WTC11 (cell line): ENCODE data around the gene STT3B. TPM values are rescaled to one million over a fixed set of nuclear protein-coding genes. Genes with fewer than 3 reads are reported as not detected.

Experiments used
- ATAC-seq: fragments of 200-7000 bp; cut with Tn5 transposase; 2 replicates; pipeline ENCODE4 v1.10.0; 2021; ENCODE audit warnings: mild to moderate bottlenecking, moderate library complexity
- CTCF ChIA-PET: fragments of 300-600 bp; sonication (Branson Sonifier 250); formaldehyde crosslinking; loops from one replicate; lab custom pipeline; 2021; ENCODE audit warnings: antibody characterized with exemption; lab: Charles Lee
- POLR2A ChIA-PET: fragments of 350-600 bp; sonication (Branson Sonifier 250); formaldehyde crosslinking; loops from one replicate; lab custom pipeline; 2021; ENCODE audit warnings: antibody characterized with exemption; lab: Charles Lee
- DNase-seq: peaks from one replicate; pipeline ENCODE4 v3.0.0; 2021; ENCODE audit warnings: low spot score
- H3K27ac Mint-ChIP-seq: 2 replicates; pipeline ENCODE4 v1.8.0; 2021; ENCODE audit warnings: mixed read lengths
- H3K27me3 Mint-ChIP-seq: 2 replicates; pipeline ENCODE4 v1.8.0; 2021; ENCODE audit warnings: low read depth, mild to moderate bottlenecking, moderate library complexity, mixed read lengths
- H3K36me3 Mint-ChIP-seq: 2 replicates; pipeline ENCODE4 v1.8.0; 2021; ENCODE audit warnings: mixed read lengths
- H3K4me1 Mint-ChIP-seq: 2 replicates; pipeline ENCODE4 v1.8.0; 2022; ENCODE audit warnings: mixed read lengths
- H3K4me3 Mint-ChIP-seq: 2 replicates; pipeline ENCODE4 v1.8.0; 2021; ENCODE audit warnings: mild to moderate bottlenecking, moderate library complexity, mixed read lengths
- H3K9me3 Mint-ChIP-seq: 2 replicates; pipeline ENCODE4 v1.8.0; 2021; ENCODE audit warnings: mixed read lengths
- ESRRA ChIP-seq: sonication (generic); formaldehyde crosslinking; IDR thresholded peaks from 2 replicates; pipeline ENCODE4 v1.8.1; 2022; ENCODE audit warnings: mild to moderate bottlenecking, missing genetic modification reagents, borderline replicate concordance
- KAT7 ChIP-seq: sonication (generic); formaldehyde crosslinking; IDR thresholded peaks from 2 replicates; pipeline ENCODE4 v1.8.1; 2023; ENCODE audit warnings: missing genetic modification reagents, mild to moderate bottlenecking, borderline replicate concordance
- NFYB ChIP-seq: sonication (generic); formaldehyde crosslinking; conservative IDR thresholded peaks from 2 replicates; pipeline ENCODE4 v1.8.0; 2022; ENCODE audit warnings: low read depth, missing genetic modification reagents
- PRRX2 ChIP-seq: fragments of 250-450 bp; sonication (Bioruptor Pico); IDR thresholded peaks from 2 replicates; pipeline ENCODE4 v1.8.0; 2021; ENCODE audit warnings: mild to moderate bottlenecking
- RORB ChIP-seq: fragments of 250-450 bp; sonication (Bioruptor Pico); IDR thresholded peaks from 2 replicates; pipeline ENCODE4 v1.9.0; 2021; ENCODE audit warnings: mild to moderate bottlenecking
- SOX15 ChIP-seq: fragments of 250-450 bp; sonication (Bioruptor Pico); IDR thresholded peaks from 2 replicates; pipeline ENCODE4 v1.9.0; 2021; ENCODE audit warnings: mild to moderate bottlenecking
- ZNF121 ChIP-seq: sonication (generic); formaldehyde crosslinking; IDR thresholded peaks from 2 replicates; pipeline ENCODE4 v1.8.0; 2023; ENCODE audit warnings: missing genetic modification reagents
- ZNF138 ChIP-seq: sonication (generic); formaldehyde crosslinking; conservative IDR thresholded peaks from 2 replicates; pipeline ENCODE4 v1.8.1; 2022; ENCODE audit warnings: mild to moderate bottlenecking, moderate library complexity, missing genetic modification reagents
- ZNF423 ChIP-seq: fragments of 250-450 bp; sonication (Bioruptor Pico); IDR thresholded peaks from 2 replicates; pipeline ENCODE4 v2.1.2; 2022; ENCODE audit warnings: mild to moderate bottlenecking, moderate library complexity
- total RNA-seq: library from RNA; stranded (reverse); gene quantifications from 3 replicates; pipeline ENCODE4 v1.2.3, GENCODE V29; 2021
- TF ChIP-seq, protein P1 (sequence below): sonication (generic); formaldehyde crosslinking; IDR thresholded peaks from 2 replicates; pipeline ENCODE4 v1.8.1; 2022; ENCODE audit warnings: missing genetic modification reagents, borderline replicate concordance
- TF ChIP-seq, protein P2 (sequence below): sonication (generic); formaldehyde crosslinking; conservative IDR thresholded peaks from 2 replicates; pipeline ENCODE4 v1.8.1; 2023; ENCODE audit warnings: mild to moderate bottlenecking, low read depth, missing genetic modification reagents, moderate library complexity
- TF ChIP-seq, protein P3 (sequence below): sonication (generic); formaldehyde crosslinking; IDR thresholded peaks from 2 replicates; pipeline ENCODE4 v1.8.1; 2022; ENCODE audit warnings: mild to moderate bottlenecking, moderate library complexity, missing genetic modification reagents
- TF ChIP-seq, protein P4 (sequence below): sonication (generic); formaldehyde crosslinking; IDR thresholded peaks from 2 replicates; pipeline ENCODE4 v1.8.0; 2022; ENCODE audit warnings: mild to moderate bottlenecking, missing genetic modification reagents
- TF ChIP-seq, protein P5 (sequence below): sonication (generic); formaldehyde crosslinking; IDR thresholded peaks from 2 replicates; pipeline ENCODE4 v1.8.1; 2022; ENCODE audit warnings: low read depth, missing genetic modification reagents, borderline replicate concordance
- TF ChIP-seq, protein P6 (sequence below): sonication (generic); formaldehyde crosslinking; IDR thresholded peaks from 2 replicates; pipeline ENCODE4 v1.8.1; 2023; ENCODE audit warnings: mild to moderate bottlenecking, missing genetic modification reagents
- TF ChIP-seq, protein P7 (sequence below): fragments of 250-450 bp; sonication (Bioruptor Pico); IDR thresholded peaks from 2 replicates; pipeline ENCODE4 v1.9.0; 2021; ENCODE audit warnings: moderate library complexity, mild to moderate bottlenecking, inconsistent platforms, borderline replicate concordance
- TF ChIP-seq, protein P8 (sequence below): fragments of 250-450 bp; sonication (Bioruptor Pico); conservative IDR thresholded peaks from 2 replicates; pipeline ENCODE4 v1.9.0; 2021; ENCODE audit warnings: mild to moderate bottlenecking
- TF ChIP-seq, protein P9 (sequence below): sonication (generic); formaldehyde crosslinking; IDR thresholded peaks from 2 replicates; pipeline ENCODE4 v1.8.0; 2022; ENCODE audit warnings: missing genetic modification reagents

STT3B gene
- total RNA-seq, 1 experiment from 2014 or later = 103 TPM

DNA sequence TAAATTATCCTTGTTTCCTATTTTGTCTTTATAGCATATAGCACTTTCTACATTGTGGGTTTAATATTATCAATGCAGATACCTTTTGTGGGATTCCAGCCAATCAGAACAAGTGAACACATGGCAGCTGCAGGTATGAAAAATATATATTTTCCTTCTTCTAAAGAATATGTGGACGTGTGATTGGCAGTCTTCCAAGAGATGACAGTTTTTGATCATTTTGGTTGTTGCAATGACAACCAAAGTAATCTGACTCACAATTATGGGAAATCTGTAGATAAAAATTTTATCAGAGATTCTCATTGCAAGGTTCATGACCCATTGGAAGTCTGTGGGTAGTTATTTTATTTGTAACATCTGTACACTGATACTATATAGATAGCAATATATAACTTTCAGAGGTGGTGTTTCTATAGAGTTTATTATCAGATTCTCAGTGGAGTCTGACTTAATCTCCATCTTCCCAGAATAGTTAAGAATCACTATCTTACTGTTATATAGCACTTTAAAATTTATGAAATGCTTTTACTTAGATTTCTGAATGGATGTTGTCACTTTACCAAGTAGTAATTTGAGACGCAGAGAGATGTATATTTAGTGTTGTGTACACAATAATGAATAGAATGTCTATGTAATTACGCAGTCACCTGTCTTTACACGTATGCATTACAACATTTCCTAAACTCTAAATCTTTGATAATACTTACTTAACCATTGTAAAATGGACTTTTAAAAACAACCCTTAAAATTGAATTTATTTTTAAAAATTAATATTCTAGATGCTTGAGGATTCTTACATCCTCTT lies 82.5 kb downstream of the STT3B start (continued):
- TF ChIP-seq, protein P1, sequence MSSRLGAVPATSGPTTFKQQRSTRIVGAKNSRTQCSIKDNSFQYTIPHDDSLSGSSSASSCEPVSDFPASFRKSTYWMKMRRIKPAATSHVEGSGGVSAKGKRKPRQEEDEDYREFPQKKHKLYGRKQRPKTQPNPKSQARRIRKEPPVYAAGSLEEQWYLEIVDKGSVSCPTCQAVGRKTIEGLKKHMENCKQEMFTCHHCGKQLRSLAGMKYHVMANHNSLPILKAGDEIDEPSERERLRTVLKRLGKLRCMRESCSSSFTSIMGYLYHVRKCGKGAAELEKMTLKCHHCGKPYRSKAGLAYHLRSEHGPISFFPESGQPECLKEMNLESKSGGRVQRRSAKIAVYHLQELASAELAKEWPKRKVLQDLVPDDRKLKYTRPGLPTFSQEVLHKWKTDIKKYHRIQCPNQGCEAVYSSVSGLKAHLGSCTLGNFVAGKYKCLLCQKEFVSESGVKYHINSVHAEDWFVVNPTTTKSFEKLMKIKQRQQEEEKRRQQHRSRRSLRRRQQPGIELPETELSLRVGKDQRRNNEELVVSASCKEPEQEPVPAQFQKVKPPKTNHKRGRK (CRISPR knock-in tag) = no peak
- TF ChIP-seq, protein P2, sequence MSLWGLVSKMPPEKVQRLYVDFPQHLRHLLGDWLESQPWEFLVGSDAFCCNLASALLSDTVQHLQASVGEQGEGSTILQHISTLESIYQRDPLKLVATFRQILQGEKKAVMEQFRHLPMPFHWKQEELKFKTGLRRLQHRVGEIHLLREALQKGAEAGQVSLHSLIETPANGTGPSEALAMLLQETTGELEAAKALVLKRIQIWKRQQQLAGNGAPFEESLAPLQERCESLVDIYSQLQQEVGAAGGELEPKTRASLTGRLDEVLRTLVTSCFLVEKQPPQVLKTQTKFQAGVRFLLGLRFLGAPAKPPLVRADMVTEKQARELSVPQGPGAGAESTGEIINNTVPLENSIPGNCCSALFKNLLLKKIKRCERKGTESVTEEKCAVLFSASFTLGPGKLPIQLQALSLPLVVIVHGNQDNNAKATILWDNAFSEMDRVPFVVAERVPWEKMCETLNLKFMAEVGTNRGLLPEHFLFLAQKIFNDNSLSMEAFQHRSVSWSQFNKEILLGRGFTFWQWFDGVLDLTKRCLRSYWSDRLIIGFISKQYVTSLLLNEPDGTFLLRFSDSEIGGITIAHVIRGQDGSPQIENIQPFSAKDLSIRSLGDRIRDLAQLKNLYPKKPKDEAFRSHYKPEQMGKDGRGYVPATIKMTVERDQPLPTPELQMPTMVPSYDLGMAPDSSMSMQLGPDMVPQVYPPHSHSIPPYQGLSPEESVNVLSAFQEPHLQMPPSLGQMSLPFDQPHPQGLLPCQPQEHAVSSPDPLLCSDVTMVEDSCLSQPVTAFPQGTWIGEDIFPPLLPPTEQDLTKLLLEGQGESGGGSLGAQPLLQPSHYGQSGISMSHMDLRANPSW (CRISPR knock-in tag) = no peak
- TF ChIP-seq PRRX2 (no peak), KAT7 (no peak), ZNF138 (CRISPR knock-in tag) (no peak), NFYB (CRISPR knock-in tag) (no peak), SOX15 (CRISPR knock-in tag) (no peak)
- TF ChIP-seq, protein P3, sequence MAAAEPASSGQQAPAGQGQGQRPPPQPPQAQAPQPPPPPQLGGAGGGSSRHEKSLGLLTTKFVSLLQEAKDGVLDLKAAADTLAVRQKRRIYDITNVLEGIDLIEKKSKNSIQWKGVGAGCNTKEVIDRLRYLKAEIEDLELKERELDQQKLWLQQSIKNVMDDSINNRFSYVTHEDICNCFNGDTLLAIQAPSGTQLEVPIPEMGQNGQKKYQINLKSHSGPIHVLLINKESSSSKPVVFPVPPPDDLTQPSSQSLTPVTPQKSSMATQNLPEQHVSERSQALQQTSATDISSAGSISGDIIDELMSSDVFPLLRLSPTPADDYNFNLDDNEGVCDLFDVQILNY (CRISPR knock-in tag) = no peak
- TF ChIP-seq, protein P4, sequence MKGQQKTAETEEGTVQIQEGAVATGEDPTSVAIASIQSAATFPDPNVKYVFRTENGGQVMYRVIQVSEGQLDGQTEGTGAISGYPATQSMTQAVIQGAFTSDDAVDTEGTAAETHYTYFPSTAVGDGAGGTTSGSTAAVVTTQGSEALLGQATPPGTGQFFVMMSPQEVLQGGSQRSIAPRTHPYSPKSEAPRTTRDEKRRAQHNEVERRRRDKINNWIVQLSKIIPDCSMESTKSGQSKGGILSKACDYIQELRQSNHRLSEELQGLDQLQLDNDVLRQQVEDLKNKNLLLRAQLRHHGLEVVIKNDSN = no peak
- TF ChIP-seq, protein P5, sequence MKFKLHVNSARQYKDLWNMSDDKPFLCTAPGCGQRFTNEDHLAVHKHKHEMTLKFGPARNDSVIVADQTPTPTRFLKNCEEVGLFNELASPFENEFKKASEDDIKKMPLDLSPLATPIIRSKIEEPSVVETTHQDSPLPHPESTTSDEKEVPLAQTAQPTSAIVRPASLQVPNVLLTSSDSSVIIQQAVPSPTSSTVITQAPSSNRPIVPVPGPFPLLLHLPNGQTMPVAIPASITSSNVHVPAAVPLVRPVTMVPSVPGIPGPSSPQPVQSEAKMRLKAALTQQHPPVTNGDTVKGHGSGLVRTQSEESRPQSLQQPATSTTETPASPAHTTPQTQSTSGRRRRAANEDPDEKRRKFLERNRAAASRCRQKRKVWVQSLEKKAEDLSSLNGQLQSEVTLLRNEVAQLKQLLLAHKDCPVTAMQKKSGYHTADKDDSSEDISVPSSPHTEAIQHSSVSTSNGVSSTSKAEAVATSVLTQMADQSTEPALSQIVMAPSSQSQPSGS (CRISPR knock-in tag) = no peak
- TF ChIP-seq, protein P6, sequence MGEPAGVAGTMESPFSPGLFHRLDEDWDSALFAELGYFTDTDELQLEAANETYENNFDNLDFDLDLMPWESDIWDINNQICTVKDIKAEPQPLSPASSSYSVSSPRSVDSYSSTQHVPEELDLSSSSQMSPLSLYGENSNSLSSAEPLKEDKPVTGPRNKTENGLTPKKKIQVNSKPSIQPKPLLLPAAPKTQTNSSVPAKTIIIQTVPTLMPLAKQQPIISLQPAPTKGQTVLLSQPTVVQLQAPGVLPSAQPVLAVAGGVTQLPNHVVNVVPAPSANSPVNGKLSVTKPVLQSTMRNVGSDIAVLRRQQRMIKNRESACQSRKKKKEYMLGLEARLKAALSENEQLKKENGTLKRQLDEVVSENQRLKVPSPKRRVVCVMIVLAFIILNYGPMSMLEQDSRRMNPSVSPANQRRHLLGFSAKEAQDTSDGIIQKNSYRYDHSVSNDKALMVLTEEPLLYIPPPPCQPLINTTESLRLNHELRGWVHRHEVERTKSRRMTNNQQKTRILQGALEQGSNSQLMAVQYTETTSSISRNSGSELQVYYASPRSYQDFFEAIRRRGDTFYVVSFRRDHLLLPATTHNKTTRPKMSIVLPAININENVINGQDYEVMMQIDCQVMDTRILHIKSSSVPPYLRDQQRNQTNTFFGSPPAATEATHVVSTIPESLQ (CRISPR knock-in tag) = no peak

DNA sequence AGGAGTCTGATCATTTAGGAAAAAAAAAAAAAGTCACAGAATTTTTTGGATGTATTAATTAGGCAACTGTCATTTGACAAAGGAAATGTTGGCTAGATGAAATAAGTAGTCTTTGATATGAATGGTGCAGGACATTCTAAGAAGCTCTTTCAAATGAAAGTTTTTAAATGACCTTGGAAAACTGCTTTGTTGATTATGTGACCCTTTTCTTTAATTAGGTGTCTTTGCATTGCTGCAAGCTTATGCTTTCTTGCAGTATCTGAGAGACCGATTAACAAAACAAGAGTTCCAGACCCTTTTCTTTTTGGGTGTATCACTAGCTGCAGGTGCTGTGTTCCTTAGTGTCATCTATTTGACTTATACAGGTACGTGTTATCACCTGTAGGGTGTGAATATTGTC lies 84.0 kb downstream of the STT3B start:
- no peaks in the 10 kb centered on the region for H3K9me3 Mint-ChIP-seq
- POLR2A ChIA-PET = no interaction called here
- CTCF ChIA-PET = interaction anchor here (1.1 kb wide), 1 partner anchor 196 kb away, joined by 4 read pairs; no protein-coding TSS in a partner anchor
- ATAC-seq = no peak
- 0 out of 2 replicates have a peak overlapping the region, but pooled peaks have one; percentile 45 for H3K27ac Mint-ChIP-seq
- H3K36me3 Mint-ChIP-seq = peaks cover 16% of the 10 kb centered on the region
- DNase-seq = no peak
- no peaks in the 10 kb centered on the region for H3K27me3 Mint-ChIP-seq
- peaks cover 30% of the 10 kb centered on the region for H3K4me1 Mint-ChIP-seq
- H3K4me3 Mint-ChIP-seq = no peak overlapping the region
- no peak for TF ChIP-seq ZNF423 (CRISPR knock-in tag)
- TF ChIP-seq, protein P7, sequence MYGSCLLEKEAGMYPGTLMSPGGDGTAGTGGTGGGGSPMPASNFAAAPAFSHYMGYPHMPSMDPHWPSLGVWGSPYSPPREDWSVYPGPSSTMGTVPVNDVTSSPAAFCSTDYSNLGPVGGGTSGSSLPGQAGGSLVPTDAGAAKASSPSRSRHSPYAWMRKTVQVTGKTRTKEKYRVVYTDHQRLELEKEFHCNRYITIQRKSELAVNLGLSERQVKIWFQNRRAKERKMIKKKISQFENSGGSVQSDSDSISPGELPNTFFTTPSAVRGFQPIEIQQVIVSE (CRISPR knock-in tag) = no peak
- TF ChIP-seq, protein P8, sequence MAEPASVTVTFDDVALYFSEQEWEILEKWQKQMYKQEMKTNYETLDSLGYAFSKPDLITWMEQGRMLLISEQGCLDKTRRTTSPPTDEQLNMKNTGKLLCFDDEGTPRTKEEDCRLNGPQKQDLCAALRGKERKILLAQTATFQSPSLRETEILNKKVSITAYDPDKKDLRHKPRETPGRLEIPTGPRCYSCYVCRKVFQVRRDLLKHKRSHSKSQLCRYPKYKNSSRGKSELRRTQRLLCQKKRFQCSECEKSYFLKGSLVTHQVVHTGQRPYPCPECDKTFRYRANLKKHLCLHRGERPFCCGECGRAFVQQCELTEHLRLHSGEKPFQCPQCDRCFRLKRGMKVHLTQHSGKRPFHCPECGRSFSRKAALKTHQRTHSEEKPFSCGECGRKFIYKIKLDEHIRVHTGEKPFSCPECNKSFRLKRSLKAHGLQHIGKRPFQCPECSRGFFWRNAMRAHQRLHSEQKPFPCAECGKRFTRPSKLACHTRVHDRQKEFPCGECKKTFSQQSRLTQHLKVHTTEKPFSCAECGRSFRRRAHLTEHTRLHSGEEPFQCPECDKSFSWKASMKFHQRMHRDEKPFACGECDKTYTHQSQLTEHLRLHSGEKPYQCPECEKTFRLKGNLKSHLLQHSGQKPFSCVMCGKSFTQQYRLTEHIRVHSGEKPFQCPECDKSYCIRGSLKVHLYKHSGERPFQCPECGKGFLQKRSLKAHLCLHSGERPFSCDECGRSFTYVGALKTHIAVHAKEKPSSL (CRISPR knock-in tag) = no peak
- TF ChIP-seq NFYB (CRISPR knock-in tag) = no peak
- TF ChIP-seq PRRX2 = no peak
- no peak for TF ChIP-seq RORB (CRISPR knock-in tag)
- TF ChIP-seq, protein P9, sequence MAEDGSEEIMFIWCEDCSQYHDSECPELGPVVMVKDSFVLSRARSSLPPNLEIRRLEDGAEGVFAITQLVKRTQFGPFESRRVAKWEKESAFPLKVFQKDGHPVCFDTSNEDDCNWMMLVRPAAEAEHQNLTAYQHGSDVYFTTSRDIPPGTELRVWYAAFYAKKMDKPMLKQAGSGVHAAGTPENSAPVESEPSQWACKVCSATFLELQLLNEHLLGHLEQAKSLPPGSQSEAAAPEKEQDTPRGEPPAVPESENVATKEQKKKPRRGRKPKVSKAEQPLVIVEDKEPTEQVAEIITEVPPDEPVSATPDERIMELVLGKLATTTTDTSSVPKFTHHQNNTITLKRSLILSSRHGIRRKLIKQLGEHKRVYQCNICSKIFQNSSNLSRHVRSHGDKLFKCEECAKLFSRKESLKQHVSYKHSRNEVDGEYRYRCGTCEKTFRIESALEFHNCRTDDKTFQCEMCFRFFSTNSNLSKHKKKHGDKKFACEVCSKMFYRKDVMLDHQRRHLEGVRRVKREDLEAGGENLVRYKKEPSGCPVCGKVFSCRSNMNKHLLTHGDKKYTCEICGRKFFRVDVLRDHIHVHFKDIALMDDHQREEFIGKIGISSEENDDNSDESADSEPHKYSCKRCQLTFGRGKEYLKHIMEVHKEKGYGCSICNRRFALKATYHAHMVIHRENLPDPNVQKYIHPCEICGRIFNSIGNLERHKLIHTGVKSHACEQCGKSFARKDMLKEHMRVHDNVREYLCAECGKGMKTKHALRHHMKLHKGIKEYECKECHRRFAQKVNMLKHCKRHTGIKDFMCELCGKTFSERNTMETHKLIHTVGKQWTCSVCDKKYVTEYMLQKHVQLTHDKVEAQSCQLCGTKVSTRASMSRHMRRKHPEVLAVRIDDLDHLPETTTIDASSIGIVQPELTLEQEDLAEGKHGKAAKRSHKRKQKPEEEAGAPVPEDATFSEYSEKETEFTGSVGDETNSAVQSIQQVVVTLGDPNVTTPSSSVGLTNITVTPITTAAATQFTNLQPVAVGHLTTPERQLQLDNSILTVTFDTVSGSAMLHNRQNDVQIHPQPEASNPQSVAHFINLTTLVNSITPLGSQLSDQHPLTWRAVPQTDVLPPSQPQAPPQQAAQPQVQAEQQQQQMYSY (CRISPR knock-in tag) = no peak
- no peak for TF ChIP-seq ZNF121 (CRISPR knock-in tag)
- no peak for TF ChIP-seq ESRRA (CRISPR knock-in tag)
